Inflammatory macrophage (primary cell): Measurements from ENCODE around the gene JARID2.

Experiments
- DNase-seq, 2 donors: peaks; one replicate each; pipeline ENCODE4 v3.0.0-alpha.2; 2020 to 2022

Gene JARID2

GRCh38 chr6:15555101-15556038 lies 309.5 kb downstream of the JARID2 start:
- DNase-seq, result peak; percentile 49 to 81

- DNase-seq, result no peak
These were observed 310.8 kb downstream of the JARID2 start for GRCh38 chr6:15556711-15557110.

GRCh38 chr6:15557174-15557573 lies 311.3 kb downstream of the JARID2 start:
- no peak for DNase-seq

- DNase-seq, result no peak
These were observed 314.8 kb downstream of the JARID2 start for GRCh38 chr6:15560713-15561112.

GRCh38 chr6:15561447-15562199 lies 315.8 kb downstream of the JARID2 start:
- no peak for DNase-seq

GRCh38 chr6:15562977-15563376 lies 317.1 kb downstream of the JARID2 start:
- peak in 1 of 2 donors; percentile 11 for DNase-seq

- DNase-seq, result no peak
These were observed 323.4 kb downstream of the JARID2 start for GRCh38 chr6:15569035-15569995.

GRCh38 chr6:15570171-15570570 lies 324.3 kb downstream of the JARID2 start:
- no peak for DNase-seq
